ENCODE measurements around the gene DRICH1.
A peak's percentile ranks its signal among the peaks of the same experiment; 100 is the strongest.
"Not testable (repeated sequence)": the region's sequence is repeated elsewhere in the genome, so short reads cannot be mapped to it uniquely, and the experiment has no call there.

DRICH1 gene

DNA sequence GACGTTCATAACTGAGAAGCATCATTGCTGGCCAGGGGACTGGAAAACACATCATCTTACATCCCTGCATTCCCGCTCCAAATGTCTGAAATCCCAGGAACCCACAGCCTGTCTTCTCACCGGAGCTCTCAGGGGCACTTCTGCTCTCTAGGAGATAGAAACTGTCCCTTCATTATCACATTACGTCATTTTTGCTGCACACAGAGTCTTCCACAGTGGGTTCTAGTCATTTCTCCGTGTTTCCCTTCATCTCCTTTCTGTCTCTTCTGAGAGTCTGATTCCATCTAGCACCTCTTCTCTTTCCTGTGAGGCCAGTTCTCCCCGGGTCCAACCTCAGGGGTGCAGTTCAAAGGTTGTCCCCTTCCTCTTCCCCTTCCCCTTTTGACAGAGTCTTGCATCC lies 36.2 kb downstream of the DRICH1 start:
- DNase-seq = not testable (repeated sequence)

DNA sequence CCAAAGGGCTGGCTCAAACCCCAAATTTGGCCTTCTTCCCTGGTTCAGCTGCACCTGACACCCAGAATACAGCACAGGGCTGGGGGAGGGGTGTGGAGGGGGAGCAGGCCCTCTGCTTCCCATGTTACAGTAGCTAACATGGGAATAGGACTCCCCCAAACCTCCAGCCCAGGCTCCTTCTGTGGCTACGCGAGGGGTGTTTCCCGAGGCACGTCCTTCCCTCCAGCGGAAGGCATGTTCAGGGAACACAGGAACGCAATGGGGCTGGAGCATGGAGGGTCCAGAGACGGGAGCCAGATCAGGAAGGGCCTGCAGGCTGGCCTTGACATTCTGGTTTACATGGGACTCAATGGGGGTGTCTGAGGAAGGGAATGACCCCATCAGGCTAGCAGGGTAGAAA lies 40.3 kb downstream of the DRICH1 start:
- DNase-seq = no peak

DNA sequence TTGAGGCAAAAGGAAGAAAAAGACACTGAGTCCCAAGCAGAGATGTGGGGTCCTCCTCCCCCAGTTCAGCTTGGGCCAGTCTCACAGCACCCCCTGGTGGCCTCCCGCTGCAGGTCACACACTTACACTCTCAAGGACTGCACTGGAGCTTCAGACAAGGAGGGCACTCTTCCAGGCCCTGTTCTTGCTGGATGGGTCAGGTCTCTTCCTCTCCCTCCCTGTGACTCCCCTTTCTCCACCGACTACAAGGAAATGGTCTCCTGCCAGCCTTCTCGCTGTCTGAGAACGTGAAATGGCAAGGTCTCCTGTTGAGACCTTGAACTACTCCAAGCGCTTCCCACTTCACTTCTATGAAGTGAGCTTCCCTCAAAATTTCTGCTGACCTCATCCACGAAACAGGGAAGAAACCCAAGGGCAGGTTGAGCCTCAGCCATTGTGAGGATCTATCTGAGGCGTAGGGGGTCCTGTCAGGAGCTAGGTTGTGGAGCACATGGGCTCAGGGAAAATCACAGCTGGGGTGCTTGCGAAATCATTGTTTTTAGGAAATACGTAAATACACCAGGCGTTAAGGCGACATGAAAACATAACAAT lies 40.8 kb downstream of the DRICH1 start:
- DNase-seq = peak; percentile 38 to 57

DNA sequence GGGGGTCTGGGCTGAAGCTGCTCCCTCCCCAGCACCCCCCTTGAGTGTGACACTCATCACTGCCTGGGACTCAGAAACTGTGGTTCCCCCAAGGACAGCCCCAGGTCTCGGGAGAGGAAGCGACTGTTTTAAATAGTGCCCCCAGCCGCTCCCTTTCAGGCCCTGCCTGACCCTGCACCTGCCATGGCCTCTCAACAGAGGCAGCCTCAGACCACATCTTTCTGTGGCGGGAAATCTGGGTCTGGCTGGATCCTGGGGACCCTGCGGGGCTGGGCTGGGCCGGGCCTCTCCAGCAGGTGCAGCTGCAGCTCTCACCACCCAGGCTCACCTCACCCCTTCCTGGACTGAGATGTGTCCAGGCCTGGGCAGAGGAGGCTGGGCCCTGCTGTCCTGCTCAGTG lies 48.3 kb downstream of the DRICH1 start:
- no peak for DNase-seq

DNA sequence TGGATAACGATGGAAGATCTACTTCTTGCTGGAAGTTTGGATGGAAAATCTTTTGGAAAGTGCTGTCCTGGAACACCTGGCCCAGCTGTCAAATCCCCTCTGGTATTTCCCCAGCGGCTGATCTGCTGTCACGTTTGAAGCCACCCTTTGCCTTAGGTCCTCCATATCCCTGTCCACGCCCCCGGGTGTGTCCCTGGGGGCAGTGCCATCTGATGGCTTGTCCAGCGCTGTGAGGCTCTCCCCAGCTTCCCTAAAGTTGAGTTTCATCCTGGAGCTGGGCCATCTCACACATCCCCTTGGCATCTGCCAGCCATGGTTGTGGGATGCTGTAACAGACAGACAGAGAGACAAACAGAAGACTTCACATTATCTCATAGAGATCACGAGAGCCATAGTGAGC lies 49.0 kb downstream of the DRICH1 start:
- no peak for DNase-seq

DNA sequence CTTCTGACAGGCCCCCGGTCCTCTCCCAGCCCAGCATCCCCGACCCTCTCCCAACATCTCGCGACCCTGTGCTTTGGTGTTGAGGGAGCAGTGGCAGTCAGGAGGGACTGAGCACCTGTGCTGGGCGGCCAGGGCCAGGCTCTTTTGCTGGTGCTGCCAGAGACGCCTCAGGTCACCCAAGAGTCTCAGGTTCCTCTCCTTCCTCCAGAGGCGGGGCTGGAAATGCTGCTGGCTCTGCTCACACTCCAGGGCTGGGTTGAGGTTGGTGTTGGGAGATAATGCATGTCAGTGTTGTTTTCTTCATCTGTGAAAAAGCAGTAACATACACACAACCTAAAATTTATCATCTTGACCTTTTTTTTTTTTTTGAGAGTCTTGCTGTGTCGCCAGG lies 50.9 kb downstream of the DRICH1 start:
- no peak for DNase-seq

DNA sequence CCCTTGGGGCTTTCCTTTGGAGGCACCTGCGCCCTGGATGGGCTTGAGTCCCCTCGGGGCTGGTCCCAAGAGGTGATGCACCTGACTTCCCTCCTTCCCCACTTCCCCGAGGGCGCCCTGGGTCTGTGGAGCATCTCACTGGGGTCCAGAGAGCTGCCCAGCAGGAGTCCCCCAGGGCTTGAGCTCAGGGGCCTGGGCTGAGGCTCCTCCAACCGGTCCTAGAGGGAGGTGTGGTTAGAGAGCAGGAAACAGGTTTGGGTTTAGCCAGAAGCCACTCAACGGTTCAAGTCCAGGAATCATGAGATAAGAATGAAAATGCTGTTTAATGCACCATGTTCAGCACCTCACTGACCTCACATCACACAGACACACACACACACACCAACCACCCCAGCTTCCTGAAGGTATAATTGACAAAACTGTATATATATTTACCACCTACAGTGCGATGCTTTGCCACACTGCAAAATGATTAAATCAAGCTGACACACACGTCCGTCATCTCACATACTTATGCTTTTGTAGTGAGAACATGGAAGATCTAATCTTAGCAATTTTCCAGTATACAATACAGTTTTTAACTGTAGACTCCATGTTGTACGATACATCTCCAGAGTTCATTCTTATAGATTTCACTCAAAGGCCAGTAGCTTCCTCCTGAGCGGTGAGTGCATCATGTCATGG lies 51.4 kb downstream of the DRICH1 start:
- DNase-seq = no peak

DNA sequence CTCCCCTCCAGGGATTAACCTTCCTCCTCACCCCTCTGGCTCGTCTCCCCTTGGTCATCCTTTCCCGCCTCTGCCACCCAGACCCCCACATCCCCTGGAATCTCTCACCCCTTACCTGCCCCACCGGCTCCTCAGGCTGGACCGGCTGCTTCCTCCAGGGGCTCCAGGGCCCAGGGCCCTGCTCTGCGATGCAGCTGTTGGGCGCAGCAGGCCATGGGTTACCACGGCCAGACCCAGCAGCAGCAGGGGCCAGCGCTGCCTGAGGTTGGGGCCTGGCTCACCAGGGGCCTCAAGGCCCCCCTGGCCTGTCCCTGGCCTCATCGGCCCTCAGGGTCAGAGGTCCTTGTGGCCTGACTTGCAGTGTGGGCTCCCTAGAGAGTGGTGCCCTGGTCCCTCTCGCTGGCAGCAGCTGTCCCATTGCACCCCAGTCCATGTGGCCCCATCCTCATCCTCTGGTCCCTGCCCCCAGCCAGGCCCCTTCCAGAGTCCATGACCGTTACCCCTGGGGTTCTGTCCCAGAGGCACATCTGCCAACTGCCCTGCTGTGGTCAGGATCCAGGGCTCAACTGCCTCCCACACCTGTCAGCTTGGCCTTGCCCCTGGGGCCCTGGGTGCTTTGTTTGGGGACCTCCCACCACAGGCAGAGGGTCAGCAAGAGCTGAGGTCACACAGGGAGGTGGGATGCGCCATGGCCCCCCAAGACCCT lies 52.1 kb downstream of the DRICH1 start, which contains the start of gene IGLL1:
Gene IGLL1, minus strand, starts transcription at position 421 of the 706 bp plus-strand sequence. Its CDS starts 100 bp downstream, at position 321.
- no peak for DNase-seq

DNA sequence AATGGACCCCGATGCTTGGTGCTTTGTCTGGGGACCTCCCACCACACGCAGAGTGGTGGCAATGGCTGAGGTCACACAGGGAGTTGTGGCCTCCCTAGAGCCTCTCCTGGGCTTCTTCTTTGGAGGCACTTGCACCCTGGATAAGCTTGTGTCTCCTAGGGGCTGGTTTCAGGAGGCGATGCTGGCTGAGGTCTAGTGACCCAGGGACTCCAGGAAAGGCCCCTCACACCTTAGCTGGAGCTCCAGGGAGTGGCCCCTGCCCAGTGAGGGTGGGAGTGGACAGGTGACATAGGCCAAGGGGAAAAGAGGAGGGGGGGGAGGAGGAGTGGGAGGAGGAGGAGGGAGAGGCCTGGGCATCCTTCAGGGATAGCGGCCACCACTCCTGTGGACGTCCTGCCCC lies 52.8 kb downstream of the DRICH1 start:
- DNase-seq = no peak

DNA sequence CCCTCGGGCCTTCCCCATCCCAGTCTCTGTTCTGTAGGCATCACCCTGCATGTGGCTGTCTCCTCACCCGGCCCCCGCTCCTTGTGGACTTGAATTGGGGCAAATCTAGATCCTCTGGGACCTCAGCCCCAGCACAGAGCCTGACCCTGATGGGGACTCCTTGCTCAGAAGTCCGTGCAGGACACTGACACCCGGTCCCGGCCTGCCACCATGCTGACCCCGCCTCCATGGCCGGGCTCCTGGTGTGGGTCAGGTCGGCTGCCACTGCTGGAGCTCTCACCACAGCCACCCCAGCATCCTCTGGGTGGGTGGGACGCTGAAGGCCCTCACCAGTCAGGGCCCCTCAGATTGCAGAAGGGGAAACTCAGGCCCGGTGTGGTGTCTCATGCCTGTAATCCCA lies 53.8 kb downstream of the DRICH1 start:
- no peak for DNase-seq

DNA sequence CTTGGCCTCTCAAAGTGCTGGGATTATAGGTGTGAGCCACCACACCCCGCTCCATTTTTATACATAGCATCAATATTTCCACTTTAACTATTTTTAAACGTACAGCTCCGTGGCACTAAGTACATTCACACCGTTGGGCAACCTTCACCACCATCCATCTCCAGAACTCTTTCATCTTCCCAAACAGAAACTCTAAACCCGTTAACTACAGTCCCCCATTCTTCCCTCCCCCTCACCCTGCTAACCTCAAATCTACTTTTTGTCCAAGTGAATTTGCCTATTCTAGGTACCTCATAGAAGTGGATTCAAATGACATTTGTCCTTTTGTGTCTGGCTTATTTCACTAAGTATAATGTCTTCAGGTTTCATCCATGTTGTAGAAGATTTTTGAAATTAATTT lies 55.4 kb downstream of the DRICH1 start:
- no peak for DNase-seq

DNA sequence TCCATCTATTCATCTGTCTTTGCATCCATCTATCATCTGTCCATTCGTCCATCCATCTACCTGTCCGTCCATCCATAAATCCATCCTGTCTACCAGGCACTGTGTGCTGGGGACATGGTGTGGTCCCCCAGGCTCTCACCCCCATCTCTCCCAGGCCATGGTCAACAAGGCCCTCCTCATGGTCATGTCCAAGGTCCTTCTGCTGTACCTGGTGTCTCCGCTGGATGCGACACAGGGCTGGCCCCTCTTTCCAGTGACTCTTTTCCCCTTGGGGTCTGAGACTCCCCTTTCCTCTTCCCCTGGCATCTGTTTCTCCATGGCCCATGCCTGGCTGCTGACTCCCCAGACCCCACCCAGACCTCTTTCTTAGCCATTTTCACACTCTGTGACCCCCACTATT lies 56.5 kb downstream of the DRICH1 start:
- DNase-seq = no peak

DNA sequence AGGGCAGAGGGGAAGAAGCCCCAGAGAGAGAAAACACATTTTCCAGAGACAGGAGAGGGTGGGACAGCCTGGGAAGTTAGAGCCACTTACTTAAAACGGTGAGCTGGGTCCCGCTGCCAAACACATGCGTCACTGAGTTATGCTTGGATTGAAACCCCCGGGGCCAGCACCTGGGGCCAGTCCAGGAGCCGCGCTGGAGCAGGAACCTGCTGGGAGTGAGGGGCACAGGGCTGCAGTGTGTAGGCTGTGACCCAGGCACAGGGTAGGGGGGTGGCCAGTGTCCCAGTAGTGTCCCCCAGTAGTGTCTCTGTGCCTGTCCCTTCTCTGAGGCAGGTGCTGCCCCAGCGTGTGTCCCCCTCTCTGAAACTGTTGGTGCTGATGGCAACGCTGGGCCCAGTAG lies 57.2 kb downstream of the DRICH1 start:
- DNase-seq = no peak

DNA sequence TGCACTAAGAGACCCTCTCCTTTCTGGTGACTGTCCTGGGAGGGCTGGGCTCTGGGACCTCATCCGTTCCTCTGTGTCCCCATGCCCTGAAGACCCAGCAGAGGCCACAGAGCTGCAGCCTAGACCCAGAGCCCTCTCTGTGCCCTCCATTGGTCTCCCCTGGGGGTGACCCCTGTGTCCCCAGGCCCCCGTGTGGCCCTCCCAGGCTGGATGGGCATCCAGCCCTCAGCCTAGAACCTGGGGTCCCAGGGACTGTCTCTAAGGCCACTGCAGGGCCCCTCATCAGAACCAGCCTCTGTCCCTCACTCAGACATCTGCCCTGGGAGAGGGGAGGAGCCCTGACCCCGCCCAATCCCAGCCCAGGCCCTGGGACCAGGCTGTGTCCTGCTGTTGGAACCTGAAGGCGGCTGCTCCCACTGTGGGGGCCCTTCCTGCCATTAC lies 57.7 kb downstream of the DRICH1 start:
- no peak for DNase-seq

DNA sequence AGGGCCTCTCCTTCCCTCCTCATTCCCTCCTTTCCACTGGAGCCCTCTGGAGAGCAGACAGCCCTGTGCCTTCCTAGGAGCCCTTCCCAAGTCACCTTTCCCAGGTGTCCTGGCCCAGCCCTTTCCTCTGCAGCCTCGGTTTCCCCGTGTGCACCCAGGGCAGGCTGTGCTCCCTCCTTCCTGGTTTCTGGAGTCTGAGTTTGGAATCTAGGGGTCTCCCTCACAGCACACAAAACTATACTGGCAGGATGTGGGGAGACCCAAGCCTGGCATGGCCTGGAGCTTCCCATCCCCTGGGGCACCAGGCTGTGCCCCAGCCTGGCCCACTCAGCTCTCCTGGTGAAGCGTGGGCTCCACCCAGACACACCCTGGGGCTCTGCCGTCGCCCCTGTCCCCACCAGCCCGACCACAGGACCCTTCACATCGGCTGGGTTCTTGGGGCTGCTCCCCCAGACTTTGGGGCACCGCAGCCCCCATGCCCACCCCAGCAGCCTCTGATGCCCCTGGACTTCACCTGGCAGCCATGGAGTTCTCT lies 58.4 kb downstream of the DRICH1 start:
- not testable (repeated sequence) for DNase-seq

DNA sequence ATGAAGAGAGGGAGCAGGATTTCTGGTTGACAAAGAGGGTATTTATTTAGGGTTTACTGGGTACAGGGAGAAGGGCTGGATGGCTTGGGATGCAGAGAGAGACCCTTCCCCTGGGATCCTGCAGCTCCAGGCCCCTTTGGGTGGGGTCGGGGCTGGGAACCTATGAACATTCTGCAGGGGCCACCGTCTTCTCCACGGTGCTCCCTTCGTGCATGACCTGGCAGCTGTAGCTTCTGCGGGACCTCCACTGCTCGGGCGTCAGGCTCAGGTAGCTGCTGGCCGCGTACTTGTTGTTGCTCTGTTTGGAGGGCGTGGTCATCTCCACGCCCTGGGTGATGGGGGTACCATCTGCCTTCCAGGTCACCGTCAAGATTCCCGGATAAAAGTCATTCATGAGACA lies 59.0 kb downstream of the DRICH1 start:
- not testable (repeated sequence) for DNase-seq

DNA sequence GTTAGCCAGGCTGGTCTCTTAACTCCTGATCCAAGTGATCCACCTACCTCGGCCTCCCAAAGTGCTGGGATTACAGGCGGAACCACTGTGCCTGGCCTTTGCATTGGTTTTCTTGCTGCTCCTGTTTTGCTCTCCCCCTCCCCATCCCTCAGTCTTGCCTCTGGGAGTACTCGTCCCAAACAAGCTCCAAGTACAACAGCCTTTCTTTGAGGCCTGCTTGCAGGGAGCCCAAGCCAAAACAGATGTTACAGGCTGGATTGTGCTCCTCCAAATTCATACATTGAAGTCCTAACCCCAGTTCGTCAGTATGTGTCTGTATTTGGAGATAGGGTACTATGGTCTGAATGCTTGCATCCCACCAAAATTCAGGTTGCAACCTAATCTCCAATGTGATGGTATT lies 60.6 kb downstream of the DRICH1 start:
- DNase-seq = no peak

DNA sequence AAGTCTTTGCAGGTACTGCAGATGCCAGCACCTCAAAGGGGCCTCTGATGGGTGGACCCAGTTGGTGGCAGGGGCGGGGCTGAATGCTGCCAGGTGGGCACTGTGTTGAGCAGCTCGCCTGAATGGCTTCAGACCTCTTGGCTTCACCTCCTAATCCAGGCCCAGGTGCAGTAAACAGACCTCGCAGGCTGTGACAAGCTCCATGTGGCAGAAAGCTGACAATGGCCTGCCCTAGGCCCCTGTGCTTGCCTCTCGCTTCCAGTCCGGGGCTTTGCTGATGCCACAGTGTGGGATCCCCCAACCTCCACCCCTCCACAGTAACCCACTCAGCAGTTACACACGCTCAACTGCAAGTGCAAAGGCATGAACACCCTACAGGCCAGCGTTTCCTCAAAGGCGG lies 61.4 kb downstream of the DRICH1 start:
- DNase-seq = no peak

DNA sequence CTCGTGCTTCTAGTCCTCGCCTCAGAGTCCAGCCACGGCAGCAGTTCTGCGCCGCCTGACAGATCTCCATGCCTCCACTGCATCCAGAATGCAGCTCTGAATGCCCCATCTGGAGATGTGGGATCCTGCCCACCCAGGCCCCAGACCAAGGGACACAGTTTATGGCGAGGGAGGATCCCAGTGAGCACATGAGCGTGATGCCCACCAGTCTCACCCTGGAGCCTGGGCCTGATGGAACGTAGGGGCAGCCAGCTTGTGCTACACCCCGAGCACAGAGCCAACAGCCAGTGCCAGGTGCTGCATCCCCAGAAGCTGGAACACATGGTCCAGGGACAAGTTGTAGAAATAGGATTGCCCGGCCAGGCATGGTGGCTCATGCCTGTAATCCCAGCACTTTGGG lies 62.4 kb downstream of the DRICH1 start:
- DNase-seq = no peak

DNA sequence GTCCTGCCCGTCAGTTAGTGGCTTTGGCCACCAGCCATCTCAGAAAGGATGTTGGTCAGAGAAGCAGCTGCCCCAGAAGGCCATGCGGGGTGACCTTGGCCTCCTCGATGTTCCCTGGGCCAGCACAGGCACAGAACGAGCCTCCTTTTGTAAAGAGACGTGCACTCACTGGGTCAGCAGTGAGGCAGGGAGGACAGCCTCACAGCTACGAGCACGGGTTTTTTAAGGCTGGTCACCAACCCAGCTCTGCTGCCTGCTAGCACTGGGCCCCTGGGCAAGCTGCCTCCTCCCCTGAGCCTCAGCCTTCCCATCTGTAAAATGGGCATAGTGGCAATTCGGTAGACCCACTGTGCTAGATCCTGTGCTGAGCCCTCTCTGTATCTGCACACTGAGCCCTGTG lies 62.8 kb downstream of the DRICH1 start:
- DNase-seq = no peak

DNA sequence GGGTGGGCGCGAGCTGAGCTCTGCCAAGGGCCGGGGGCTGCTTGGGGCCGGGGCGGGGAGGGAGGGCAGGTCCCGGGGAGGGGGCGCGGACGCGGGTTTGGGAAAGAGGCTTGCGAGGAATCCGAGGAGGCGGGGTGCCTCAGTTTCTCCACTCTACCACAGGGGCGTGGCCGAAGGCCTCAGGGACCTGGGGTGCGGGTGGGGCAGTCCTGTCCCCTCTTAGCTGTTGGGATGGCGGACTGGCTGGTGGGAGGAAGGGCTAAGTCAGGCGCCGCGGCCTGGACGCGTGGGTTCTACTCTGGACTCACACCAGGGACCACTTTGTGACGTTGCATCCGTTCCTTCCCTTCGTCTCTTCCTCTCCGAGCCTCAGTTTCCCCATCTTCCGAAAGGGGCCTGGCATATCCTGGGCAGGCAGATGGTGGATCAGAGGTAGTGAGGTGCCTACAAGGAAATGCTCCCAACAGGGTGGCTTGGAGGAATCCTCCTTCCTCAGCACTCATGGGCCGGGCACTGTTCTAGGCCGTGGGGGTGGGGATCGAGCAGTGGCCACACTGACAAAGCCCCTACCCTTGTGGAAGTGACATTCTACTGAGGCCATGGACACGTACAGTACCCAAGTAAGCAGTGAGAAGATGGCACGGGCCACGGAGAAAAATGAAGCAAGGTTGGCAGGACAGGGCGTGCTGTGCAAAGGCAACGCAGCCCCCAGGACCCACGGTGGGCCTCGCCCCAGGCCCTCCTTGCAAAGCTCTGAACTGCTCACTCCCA lies 65.2 kb downstream of the DRICH1 start:
- DNase-seq = no peak

DNA sequence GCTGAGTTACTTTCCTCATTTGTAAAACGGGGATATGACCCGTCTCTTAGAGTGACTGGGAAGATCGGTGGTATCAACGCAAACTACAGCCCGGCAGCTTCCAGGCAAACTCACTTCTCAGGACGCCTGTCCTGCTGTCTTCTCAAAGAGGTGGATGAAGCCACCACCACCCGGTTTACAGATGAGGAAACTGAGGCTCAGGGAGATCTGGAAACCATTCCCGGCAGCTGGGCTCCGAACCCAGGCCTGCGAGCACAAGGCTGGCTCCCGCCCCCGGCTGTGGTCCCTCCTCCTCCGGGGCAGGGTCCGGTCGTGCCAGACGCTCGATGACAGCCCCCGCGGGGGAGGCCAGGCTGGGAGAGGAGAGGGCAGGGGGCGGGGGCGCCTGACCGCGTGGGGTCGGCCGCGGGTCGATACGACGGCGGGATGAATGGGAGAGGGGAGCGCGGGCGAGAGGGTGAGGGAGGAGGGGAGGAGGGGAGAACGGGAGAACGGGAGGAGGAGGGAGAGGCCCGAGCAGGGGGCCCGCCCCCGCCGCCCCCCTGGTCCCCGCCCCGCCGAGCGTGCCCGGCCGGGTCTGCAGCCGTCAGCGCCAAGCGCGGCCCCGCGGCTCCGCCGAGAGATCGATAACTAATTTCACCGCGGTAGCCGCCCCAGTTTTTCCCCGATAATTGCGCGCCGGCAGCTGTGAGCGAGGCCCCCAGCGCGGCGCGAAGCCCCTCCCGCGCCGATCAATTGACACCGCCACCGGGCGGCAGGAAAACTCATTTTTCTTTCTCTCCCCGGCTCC lies 66.0 kb downstream of the DRICH1 start:
- DNase-seq = no peak
